CD4-positive, alpha-beta T cell treated with Interleukin-17A for 4 hours (primary cell): Measurements from ENCODE around the gene RGS7.
"Not testable (repeated sequence)": the region's sequence is repeated elsewhere in the genome, so short reads cannot be mapped to it uniquely, and the experiment has no call there.

Experiments
- DNase-seq: peaks from one replicate; pipeline ENCODE4 v3.0.0-alpha.2; 2020; ENCODE audit warnings: mixed read lengths

Gene RGS7

GRCh38 chr1:241331328-241332036 lies 25.5 kb downstream of the RGS7 start:
- DNase-seq = no peak

GRCh38 chr1:241330619-241331327 lies 26.2 kb downstream of the RGS7 start:
- no peak for DNase-seq

GRCh38 chr1:241325456-241325855 lies 31.5 kb downstream of the RGS7 start:
- DNase-seq = no peak

DNA sequence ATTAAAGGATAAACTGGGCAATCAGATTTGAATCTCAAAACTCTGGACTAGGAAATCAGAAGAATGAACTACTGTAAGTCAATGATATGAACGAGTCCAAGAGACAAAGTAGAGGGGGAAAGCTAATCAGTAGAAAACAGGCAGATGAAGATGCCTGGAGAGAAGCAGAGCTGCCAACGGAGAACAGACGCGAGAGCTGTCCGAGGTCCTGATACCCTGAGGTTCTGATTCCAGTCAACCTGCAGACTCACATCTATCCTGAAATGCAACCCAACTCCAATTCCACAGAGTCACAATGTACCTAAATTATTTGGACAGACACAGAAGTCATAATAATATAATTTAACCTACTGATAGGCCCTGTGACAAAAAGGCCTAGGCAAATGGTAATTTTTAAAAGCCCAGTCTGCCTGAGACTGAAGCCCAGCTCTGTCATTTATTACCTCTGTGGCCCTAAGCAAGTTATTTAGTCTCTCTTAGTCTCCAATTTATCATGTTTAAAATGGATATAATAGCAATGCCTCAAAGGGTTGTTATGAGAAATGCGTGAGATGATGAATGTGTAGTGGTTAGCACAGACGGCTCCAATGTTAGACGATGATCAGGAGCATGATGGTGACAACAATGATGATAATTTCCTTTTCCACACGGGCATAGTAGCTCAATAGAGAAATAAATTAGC lies 33.4 kb downstream of the RGS7 start:
- no peak for DNase-seq

- no peak for DNase-seq
Observed at GRCh38 chr1:241317676-241318075, 39.3 kb downstream of the RGS7 start.

DNA sequence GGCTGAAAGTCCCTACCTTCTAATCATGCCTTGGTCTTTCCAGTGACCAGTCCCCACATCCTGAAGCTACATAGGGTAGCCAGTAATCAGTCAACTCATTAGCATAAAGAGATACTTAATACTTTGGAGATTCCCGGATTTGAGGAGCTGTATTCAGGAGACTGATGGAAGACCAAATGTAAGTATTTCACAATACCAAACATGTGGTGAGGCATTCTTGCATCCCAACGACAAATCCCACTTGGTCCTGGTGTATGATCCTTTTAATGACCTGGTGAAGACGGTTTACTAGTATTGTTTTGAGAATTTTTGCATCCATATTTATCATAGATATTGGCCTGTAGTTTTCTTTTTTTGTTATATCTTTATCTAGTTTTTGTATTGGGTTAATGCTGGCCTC lies 40.6 kb downstream of the RGS7 start:
- no peak for DNase-seq

DNA sequence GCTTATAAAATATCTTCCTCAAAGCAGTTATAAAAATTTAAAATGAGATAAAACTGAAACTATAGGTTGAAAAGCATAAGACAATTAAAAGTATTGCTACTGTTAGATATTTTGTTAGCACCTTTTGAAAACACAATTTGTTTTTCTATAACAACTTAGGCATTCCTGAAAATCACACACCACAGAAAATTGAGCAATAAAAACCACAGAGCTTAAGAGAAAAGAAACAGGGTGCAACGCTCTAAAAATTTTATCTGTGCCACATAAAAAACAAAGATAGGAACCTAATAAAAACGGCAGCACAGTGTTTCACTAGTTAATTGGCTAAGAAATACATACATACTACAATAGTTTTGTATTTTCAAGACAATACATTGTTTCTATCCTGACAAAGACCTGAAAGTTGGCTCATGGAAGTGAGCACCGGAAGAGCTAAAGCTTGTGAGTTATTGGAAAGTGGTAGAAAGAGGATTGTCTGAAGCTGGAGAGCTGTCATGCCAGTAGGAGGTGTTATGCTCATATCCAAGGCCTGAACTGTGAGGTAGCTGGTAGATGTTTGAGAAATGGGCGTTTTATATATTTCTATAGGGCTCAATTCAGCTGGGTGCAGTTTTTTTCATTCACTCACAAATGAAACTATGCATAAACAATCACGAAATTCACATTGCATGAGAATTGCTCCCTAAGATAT lies 45.8 kb downstream of the RGS7 start:
- no peak for DNase-seq

GRCh38 chr1:241310451-241310850 lies 46.6 kb downstream of the RGS7 start:
- DNase-seq = no peak

GRCh38 chr1:241309651-241310050 lies 47.4 kb downstream of the RGS7 start:
- no peak for DNase-seq

DNA sequence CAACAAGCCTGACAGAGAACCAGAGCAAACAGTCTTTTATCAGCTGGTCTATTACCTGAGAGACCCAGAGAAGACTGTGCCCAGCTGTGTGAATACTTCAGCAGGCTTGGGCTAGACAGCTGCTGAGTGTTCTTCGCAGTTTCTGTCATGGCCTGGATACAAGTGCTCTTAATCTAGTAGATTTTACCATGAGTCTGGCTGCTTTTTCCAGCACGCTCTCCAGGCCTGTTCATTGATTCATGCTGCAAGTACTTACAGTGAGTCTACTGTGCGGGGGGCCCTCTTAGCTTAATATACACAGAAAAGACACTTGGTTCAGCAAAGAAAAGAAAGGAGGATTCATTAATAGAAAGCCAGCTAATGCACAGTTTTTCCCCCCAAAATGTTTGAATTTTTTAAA lies 48.5 kb downstream of the RGS7 start:
- no peak for DNase-seq

DNA sequence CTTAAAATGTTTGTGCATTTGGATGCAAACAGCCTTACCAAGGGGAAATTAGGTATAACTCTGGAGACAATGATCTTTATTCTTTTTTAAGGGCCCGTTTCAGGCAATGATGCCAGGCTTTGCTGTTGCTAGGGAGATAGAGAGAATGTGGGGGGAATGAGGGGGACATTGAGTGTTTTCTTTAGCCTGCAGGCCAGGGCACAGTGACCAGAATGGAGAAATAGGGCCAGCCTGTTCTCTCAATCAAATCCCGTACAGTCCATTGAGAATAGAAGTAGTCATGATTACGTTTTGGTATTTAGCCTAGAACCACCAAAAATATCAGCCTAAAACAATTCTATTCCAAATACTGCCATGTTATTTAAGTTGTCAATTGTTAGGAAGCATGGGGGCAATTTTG lies 49.0 kb downstream of the RGS7 start:
- DNase-seq = no peak

DNA sequence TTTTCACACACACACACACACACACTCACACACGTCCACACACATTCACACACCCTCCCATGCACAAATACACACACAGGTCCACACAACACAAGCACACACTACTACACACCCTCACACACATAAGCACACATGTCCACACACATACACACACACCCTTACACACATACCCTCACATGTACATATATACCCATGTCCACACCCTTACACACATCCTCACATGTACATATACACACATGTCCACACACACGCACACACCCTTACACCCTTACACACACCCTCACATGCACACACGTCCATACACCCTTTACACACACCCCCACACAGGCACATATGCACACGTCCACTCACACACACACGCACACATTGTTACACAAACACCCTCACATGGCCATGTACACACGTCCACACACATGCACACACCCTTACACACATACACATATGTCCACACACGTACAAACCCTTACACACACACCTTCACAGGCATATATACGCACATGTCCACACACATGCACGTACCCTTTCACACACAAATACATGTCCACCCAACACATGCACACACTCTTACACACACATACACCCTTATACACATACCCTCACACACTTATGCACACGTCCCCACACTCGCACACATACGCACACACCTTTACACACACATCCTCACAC lies 50.7 kb downstream of the RGS7 start:
- no peak for DNase-seq

- not testable (repeated sequence) for DNase-seq
Observed at GRCh38 chr1:241302024-241302423, 55.0 kb downstream of the RGS7 start.

DNA sequence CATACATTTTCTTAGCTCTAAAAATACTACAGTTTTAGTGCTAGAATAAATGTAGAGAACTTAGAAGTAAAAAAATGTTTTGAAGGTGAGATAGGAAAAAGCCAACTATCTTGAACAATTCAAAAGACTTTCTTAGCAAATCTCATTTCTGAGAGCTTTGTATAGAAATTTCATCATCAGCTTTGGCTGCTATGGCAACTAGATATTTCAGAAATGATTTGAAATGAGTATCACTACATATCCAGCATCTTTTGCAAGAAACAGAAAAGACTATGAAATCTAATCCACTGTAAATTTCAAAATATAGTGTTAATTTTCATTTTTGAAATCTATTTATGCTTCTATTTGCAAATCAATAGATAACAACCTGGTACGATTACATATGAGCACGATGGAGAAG lies 57.7 kb downstream of the RGS7 start:
- no peak for DNase-seq

- no peak for DNase-seq
Observed at GRCh38 chr1:241292973-241293372, 64.0 kb downstream of the RGS7 start.

DNA sequence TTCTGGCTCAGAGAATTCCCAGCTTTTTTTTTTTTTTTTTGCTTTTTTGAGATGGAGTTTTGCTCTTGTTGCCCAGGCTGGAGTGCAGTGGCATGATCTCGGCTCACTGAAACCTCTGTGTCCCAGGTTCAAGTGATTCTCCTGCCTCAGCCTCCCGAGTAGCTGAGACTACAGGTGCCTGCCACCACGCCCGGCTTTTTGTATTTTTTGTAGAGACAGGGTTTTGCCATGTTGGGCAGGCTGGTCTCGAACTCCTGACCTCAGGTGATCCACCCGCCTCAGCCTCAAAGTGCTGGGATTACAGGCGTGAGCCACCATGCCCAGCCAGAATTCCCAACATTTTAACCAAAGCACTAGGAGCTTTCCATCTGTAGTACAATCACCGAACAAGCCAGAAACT lies 65.5 kb downstream of the RGS7 start:
- DNase-seq = not testable (repeated sequence)

DNA sequence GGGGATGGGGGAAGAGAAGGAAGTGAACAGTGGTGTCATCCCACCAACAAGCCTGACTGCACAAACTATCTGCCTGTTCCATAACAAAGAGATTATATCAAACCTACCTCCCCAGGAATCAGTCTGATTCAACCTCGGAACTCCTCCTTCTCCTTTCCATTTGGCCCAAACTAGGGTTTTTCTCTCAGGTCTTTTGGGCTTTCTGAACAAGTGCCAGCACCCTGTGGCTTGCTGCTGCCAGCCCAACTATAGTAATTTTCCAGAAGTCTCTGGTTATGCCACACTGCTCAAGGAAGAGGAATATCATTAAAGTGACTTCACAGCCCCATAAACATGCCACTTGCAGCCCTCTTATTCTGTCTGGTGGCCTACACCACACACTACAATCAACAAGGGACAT lies 70.5 kb downstream of the RGS7 start:
- DNase-seq = no peak

DNA sequence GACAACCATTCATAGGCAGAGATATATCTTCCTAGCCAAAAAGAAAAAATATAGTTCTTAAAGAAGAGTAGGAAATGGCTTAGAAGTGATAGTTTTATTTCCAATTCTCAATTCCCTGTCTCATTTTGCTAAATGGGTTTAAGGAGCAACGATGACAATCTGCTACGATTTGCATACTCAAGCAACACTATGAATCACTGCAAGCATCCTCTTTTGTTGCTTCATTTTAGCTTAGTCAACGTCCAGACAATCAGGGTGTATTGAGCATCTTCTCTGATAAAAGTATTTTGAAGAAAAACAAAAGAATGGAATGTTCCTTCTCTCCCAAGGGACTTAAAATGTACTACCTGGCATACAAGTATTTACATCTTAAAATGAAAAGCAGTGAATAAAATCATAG lies 80.6 kb downstream of the RGS7 start:
- no peak for DNase-seq

GRCh38 chr1:241275981-241276380 lies 81.0 kb downstream of the RGS7 start:
- DNase-seq = no peak

DNA sequence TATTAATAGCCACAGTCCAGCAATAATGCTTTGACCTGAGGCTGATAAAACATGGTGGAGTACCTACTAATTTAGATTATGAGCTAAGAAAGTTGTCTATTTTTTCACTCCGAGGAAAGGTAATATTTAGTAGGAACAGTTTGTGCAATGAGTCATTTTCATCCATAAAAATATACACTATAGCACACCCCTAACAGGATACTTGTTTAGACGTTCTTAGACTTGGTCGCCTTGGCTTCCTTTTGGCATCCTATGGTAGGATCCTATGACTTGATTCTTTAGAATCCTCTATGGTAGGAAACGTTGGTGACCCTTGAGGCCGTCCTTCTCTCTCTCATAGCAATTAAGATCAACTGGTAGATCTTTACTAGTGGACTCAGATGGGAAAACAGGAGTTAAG lies 81.8 kb downstream of the RGS7 start:
- no peak for DNase-seq

DNA sequence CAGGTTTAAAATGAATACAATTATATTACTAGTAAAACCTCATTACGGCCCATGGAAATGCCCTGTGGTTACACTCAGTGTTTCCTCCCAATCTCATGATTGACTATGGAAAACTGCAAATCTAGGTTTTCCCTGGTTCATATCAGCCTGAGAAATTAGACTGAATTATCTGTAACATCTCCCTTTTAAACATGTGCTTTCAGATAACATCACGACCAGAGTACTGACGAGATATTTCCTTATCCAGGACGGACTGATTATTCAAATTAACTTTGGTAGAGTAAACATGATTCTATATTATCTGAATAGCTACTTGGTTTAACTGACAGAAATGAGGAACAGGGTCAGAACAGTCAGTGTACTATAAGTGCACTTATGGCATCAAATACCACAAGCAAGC lies 82.3 kb downstream of the RGS7 start:
- no peak for DNase-seq

GRCh38 chr1:241272828-241273227 lies 84.2 kb downstream of the RGS7 start:
- no peak for DNase-seq

DNA sequence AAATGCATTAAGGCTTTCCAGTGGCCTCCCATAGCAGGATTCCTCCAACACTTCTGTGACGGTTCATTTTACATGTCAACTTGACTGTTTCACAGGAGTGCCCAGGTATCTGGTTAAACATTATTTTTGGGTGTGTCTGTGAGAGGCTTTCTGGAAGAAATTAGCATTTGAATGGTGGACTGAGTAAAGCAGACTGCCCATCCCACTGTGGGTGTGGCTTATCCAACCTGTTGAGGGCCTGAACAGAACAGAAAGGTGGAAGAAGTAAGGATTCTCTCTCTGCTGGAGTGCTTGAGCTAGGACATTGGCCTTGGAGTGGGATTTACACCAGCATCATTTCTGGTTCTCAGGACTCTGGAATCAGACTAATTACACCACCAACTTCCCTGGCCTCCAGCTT lies 85.6 kb downstream of the RGS7 start:
- no peak for DNase-seq
